HepG2 (cell line): ENCODE data around the gene ACVR1B. TPM values are rescaled to one million over a fixed set of nuclear protein-coding genes. Genes with fewer than 3 reads are reported as not detected.

ENCODE experiments used
- ARID5B ChIP-seq: IDR thresholded peaks from 2 replicates; pipeline ENCODE4 v1.4.0; 2020; ENCODE audit warnings: mild to moderate bottlenecking, missing genetic modification reagents
- ATF7 ChIP-seq, 2 experiments: fragments of 450-650 bp in 1 of 2; sonication (generic) in 1 of 2; formaldehyde crosslinking in 1 of 2; IDR thresholded peaks; 2 replicates each; pipeline versions ENCODE4 v1.4.0 to v1.6.1; 2016 to 2020; ENCODE audit warnings: antibody characterized with exemption in 1 of 2, mild to moderate bottlenecking in 1 of 2, missing genetic modification reagents in 1 of 2
- BRCA1 ChIP-seq: sonication (generic); formaldehyde crosslinking; IDR thresholded peaks from 2 replicates; pipeline ENCODE4 v1.4.0; 2020; ENCODE audit warnings: missing genetic modification reagents
- CSRNP2 ChIP-seq: sonication (generic); formaldehyde crosslinking; conservative IDR thresholded peaks from 2 replicates; pipeline ENCODE4 v1.8.0; 2022; ENCODE audit warnings: low read depth, missing genetic modification reagents
- TERF1 ChIP-seq: sonication (generic); formaldehyde crosslinking; IDR thresholded peaks from 2 replicates; pipeline ENCODE4 v1.8.0; 2022; ENCODE audit warnings: mild to moderate bottlenecking, missing genetic modification reagents, moderate library complexity
- ZBTB33 ChIP-seq: sonication (generic); formaldehyde crosslinking; IDR thresholded peaks from 2 replicates; pipeline ENCODE4 v1.4.0; 2020; ENCODE audit warnings: missing genetic modification reagents
- ZNF101 ChIP-seq: sonication (generic); formaldehyde crosslinking; IDR thresholded peaks from 2 replicates; pipeline ENCODE4 v1.4.0; 2020; ENCODE audit warnings: mild to moderate bottlenecking, low read depth, missing genetic modification reagents, borderline replicate concordance
- ZNF318 ChIP-seq: sonication (generic); formaldehyde crosslinking; IDR thresholded peaks from 2 replicates; pipeline ENCODE4 v1.4.0; 2020; ENCODE audit warnings: mild to moderate bottlenecking, missing genetic modification reagents
- ZNF382 ChIP-seq: sonication (generic); formaldehyde crosslinking; IDR thresholded peaks from 2 replicates; pipeline ENCODE4 v1.5.0; 2020; ENCODE audit warnings: missing genetic modification reagents, mild to moderate bottlenecking, borderline replicate concordance
- ZNF777 ChIP-seq: sonication (generic); formaldehyde crosslinking; IDR thresholded peaks from 2 replicates; pipeline ENCODE4 v1.4.0; 2020; ENCODE audit warnings: missing genetic modification reagents
- polyA plus RNA-seq, 8 experiments: library from polyadenylated mRNA; depleted of rRNA in 3 of 8; stranded (reverse) in 7 of 8; unstranded in 1 of 8; fragments of >200 nt; fragmentation: Illumina TruSeq in 4 of 8; extraction: Trizol in 4 of 8; gene quantifications; 2 replicates each; pipeline versions ENCODE4 v1.2.1 to v1.2.3, GENCODE V29; 2011 to 2016; ENCODE audit warnings: low read depth in 4 of 8, missing spikeins in 1 of 8, mixed read lengths in 1 of 8; ENCODE audit not compliant: insufficient read depth in 1 of 8
- total RNA-seq, 5 experiments: library from RNA; depleted of rRNA; stranded (reverse); fragments of >200 nt; fragmentation: Illumina TruSeq; extraction: Trizol; gene quantifications; 2 replicates each; pipeline ENCODE4 v1.2.3, GENCODE V29; 2016; ENCODE audit warnings: low read depth in 1 of 5

ACVR1B gene
- total and polyA plus RNA-seq, 2 of the 13 experiments (the other 11 are each of a cell fraction or from before 2014, with no cell fraction given): 8.9 to 12.1 TPM

GRCh38 chr12:52023182-52023975 is 71.9 kb downstream of the ACVR1B start (continued):
- TF ChIP-seq ARID5B (no peak; the same call in 1 of the 2 replicates), ZNF318 (CRISPR knock-in tag) (no peak), ZNF101 (no peak), ZBTB33 (no peak), TERF1 (CRISPR knock-in tag) (no peak), ZNF777 (CRISPR knock-in tag) (peak; percentile 55; the same call in 1 of the 2 replicates), ATF7 (IDR thresholded peaks at IDR 0.05) (no peak), ATF7 (CRISPR knock-in tag; IDR thresholded peaks at IDR 0.05) (no peak), CSRNP2 (CRISPR knock-in tag) (no peak), ZNF382 (CRISPR knock-in tag) (no peak), BRCA1 (CRISPR knock-in tag) (no peak)
